ENCODE data around the gene ZFAND6. TPM values are rescaled to one million over a fixed set of nuclear protein-coding genes. Genes with fewer than 3 reads are reported as not detected.
"Not testable (repeated sequence)": the region's sequence is repeated elsewhere in the genome, so short reads cannot be mapped to it uniquely, and the experiment has no call there.

The ZFAND6 gene
- total RNA-seq, 1 donor from 2014 or later = 46.8 TPM

DNA sequence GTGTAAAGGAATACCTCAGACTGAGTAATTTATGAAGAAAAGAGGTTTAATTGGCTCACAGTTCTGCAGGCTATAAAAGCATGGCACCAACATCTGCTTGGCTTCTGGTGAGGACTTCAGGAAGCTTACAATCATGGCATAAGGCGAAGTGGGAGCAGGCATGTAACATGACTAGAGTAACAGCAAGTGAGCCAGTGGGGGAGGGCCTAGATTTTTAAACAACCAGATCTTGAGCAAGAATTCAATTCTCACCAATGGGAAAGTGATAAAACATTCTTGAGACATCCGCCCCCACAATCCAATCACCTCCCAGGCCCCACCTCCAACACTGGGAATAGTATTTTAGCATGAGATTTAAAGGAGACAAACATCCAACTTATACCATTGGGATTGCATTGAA, 44.3 kb upstream of the ZFAND6 start:
- TF ChIP-seq, protein P1, sequence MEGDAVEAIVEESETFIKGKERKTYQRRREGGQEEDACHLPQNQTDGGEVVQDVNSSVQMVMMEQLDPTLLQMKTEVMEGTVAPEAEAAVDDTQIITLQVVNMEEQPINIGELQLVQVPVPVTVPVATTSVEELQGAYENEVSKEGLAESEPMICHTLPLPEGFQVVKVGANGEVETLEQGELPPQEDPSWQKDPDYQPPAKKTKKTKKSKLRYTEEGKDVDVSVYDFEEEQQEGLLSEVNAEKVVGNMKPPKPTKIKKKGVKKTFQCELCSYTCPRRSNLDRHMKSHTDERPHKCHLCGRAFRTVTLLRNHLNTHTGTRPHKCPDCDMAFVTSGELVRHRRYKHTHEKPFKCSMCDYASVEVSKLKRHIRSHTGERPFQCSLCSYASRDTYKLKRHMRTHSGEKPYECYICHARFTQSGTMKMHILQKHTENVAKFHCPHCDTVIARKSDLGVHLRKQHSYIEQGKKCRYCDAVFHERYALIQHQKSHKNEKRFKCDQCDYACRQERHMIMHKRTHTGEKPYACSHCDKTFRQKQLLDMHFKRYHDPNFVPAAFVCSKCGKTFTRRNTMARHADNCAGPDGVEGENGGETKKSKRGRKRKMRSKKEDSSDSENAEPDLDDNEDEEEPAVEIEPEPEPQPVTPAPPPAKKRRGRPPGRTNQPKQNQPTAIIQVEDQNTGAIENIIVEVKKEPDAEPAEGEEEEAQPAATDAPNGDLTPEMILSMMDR (IDR thresholded peaks at IDR 0.05) = no peak
- Mint-ChIP-seq H3K27me3 (ENCODE audit: low read depth) (no peaks in the 10 kb centered on the region), H3K4me3 (ENCODE audit: unreplicated experiment) (no peak overlapping the region), H3K9me3 (ENCODE audit: low read depth) (peaks cover 11% of the 10 kb centered on the region), H3K27ac (ENCODE audit: unreplicated experiment) (no peak overlapping the region), H3K4me1 (ENCODE audit: low read depth) (peaks cover 7% of the 10 kb centered on the region), H3K36me3 (ENCODE audit: low read depth) (no peaks in the 10 kb centered on the region)
- no peak for DNase-seq (ENCODE audit: low spot score)

- peaks cover 12% of the 10 kb centered on the region for H3K9me3 Mint-ChIP-seq (ENCODE audit: low read depth)
- H3K4me3 Mint-ChIP-seq (ENCODE audit: unreplicated experiment); H3K27ac Mint-ChIP-seq (ENCODE audit: unreplicated experiment); DNase-seq (ENCODE audit: low spot score); H3K27me3 Mint-ChIP-seq (ENCODE audit: low read depth); H3K4me1 Mint-ChIP-seq (ENCODE audit: low read depth); H3K36me3 Mint-ChIP-seq (ENCODE audit: low read depth): not testable (repeated sequence)
Observed at GRCh38 chr15:80016506-80016905, 43.0 kb upstream of the ZFAND6 start.

GRCh38 chr15:80017139-80017538, 42.3 kb upstream of the ZFAND6 start:
- not testable (repeated sequence) for H3K4me3 Mint-ChIP-seq (ENCODE audit: unreplicated experiment); H3K36me3 Mint-ChIP-seq (ENCODE audit: low read depth); H3K4me1 Mint-ChIP-seq (ENCODE audit: low read depth); H3K27me3 Mint-ChIP-seq (ENCODE audit: low read depth); DNase-seq (ENCODE audit: low spot score); H3K27ac Mint-ChIP-seq (ENCODE audit: unreplicated experiment)
- peaks cover 12% of the 10 kb centered on the region for H3K9me3 Mint-ChIP-seq (ENCODE audit: low read depth)

GRCh38 chr15:80019168-80019745, 40.2 kb upstream of the ZFAND6 start:
- H3K27ac Mint-ChIP-seq (ENCODE audit: unreplicated experiment) = no peak overlapping the region
- H3K27me3 Mint-ChIP-seq (ENCODE audit: low read depth) = peaks cover 5% of the 10 kb centered on the region
- no peaks in the 10 kb centered on the region for H3K36me3 Mint-ChIP-seq (ENCODE audit: low read depth)
- no peaks in the 10 kb centered on the region for H3K4me1 Mint-ChIP-seq (ENCODE audit: low read depth)
- DNase-seq (ENCODE audit: low spot score) = no peak
- peaks cover 12% of the 10 kb centered on the region for H3K9me3 Mint-ChIP-seq (ENCODE audit: low read depth)
- TF ChIP-seq, protein P1 (IDR thresholded peaks at IDR 0.05) = no peak
- H3K4me3 Mint-ChIP-seq (ENCODE audit: unreplicated experiment) = no peak overlapping the region

GRCh38 chr15:80020149-80020548, 39.3 kb upstream of the ZFAND6 start:
- DNase-seq (ENCODE audit: low spot score); H3K4me1 Mint-ChIP-seq (ENCODE audit: low read depth): not testable (repeated sequence)

GRCh38 chr15:80020731-80021130, 38.7 kb upstream of the ZFAND6 start:
- Mint-ChIP-seq H3K27ac (ENCODE audit: unreplicated experiment) (no peak overlapping the region), H3K9me3 (ENCODE audit: low read depth) (peaks cover 2% of the 10 kb centered on the region), H3K4me1 (ENCODE audit: low read depth) (no peaks in the 10 kb centered on the region), H3K27me3 (ENCODE audit: low read depth) (peaks cover 5% of the 10 kb centered on the region), H3K36me3 (ENCODE audit: low read depth) (no peaks in the 10 kb centered on the region), H3K4me3 (ENCODE audit: unreplicated experiment) (no peak overlapping the region)
- TF ChIP-seq, protein P1 (IDR thresholded peaks at IDR 0.05) = no peak
- DNase-seq (ENCODE audit: low spot score) = no peak

More at GRCh38 chr15:80020149-80020548, 39.3 kb upstream of the ZFAND6 start:
- not testable (repeated sequence) for H3K4me3 Mint-ChIP-seq (ENCODE audit: unreplicated experiment); H3K27ac Mint-ChIP-seq (ENCODE audit: unreplicated experiment); H3K27me3 Mint-ChIP-seq (ENCODE audit: low read depth); H3K9me3 Mint-ChIP-seq (ENCODE audit: low read depth); H3K36me3 Mint-ChIP-seq (ENCODE audit: low read depth)

DNA sequence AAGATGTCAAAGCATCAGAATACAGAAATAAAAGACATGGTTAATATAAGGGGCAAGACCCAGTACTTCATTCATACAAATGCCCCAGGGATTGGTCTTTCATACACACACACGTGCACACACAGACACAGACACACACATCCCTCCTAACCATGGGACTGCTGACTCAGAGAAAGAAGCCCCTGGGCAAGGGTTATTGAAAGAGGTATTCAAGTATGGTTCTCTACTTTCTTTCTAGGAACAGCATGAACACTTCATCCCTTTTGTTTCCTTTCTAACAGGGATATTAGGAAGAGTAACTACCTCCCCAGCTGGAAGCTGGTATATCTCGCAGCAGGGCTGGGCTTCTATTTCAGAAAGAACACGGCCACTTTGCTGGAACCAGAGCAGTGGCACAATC, 33.2 kb upstream of the ZFAND6 start:
- Mint-ChIP-seq H3K27me3 (ENCODE audit: low read depth) (peaks cover 8% of the 10 kb centered on the region), H3K9me3 (ENCODE audit: low read depth) (no peaks in the 10 kb centered on the region), H3K27ac (ENCODE audit: unreplicated experiment) (no peak overlapping the region), H3K36me3 (ENCODE audit: low read depth) (no peaks in the 10 kb centered on the region), H3K4me1 (ENCODE audit: low read depth) (no peaks in the 10 kb centered on the region), H3K4me3 (ENCODE audit: unreplicated experiment) (no peak overlapping the region)
- DNase-seq (ENCODE audit: low spot score) = no peak
- TF ChIP-seq, protein P1 (IDR thresholded peaks at IDR 0.05) = no peak
